ENCODE measurements around the gene MITF. TPM values are rescaled to one million over a fixed set of nuclear protein-coding genes. Genes with fewer than 3 reads are reported as not detected.

MITF gene
- total RNA-seq, 1 experiment from 2014 or later, result 1.9 TPM

- no peak for TF ChIP-seq REST (IDR thresholded peaks at IDR 0.05; ENCODE audit: low read depth)
- TF ChIP-seq ZBTB33 (IDR thresholded peaks at IDR 0.05; ENCODE audit: extremely low read depth, insufficient replicate concordance, low read length), result no peak
- TF ChIP-seq ZFX (IDR thresholded peaks at IDR 0.05), result no peak
- TF ChIP-seq ZNF274 (IDR thresholded peaks at IDR 0.05; ENCODE audit: low read depth, low read length), result no peak
- no peak for TF ChIP-seq ATF3 (IDR thresholded peaks at IDR 0.05)
- no peak for TF ChIP-seq ELF1 (IDR thresholded peaks at IDR 0.05; ENCODE audit: borderline replicate concordance, low read depth)
- TF ChIP-seq SP1 (IDR thresholded peaks at IDR 0.05; ENCODE audit: low read depth), result no peak
- no peak for TF ChIP-seq EZH2phosphoT487 (IDR thresholded peaks at IDR 0.05; ENCODE audit: borderline replicate concordance)
- no peak for TF ChIP-seq POLR2A (IDR thresholded peaks at IDR 0.05; ENCODE audit: borderline replicate concordance, extremely low read depth, insufficient read depth, insufficient read length)
- no peak for TF ChIP-seq SRF (IDR thresholded peaks at IDR 0.05; ENCODE audit: low read depth)
- no peak for TF ChIP-seq EGR1 (IDR thresholded peaks at IDR 0.05; ENCODE audit: low read depth)
Measured at GRCh38 chr3:69718866-69719586, 20.2 kb upstream of the MITF start (continued).

Data from HCT116 (cell line).